SKM-1 treated with dmso at 0.1 percent for 144 hours (cell line): ENCODE data around the gene ATL1.
"Not testable (repeated sequence)": the region's sequence is repeated elsewhere in the genome, so short reads cannot be mapped to it uniquely, and the experiment has no call there.

Experiments
- DNase-seq: peaks from one replicate; lab custom pipeline; 2025; ENCODE audit not compliant: unreplicated experiment; lab: John Stamatoyannopoulos, UW

The ATL1 gene

DNA sequence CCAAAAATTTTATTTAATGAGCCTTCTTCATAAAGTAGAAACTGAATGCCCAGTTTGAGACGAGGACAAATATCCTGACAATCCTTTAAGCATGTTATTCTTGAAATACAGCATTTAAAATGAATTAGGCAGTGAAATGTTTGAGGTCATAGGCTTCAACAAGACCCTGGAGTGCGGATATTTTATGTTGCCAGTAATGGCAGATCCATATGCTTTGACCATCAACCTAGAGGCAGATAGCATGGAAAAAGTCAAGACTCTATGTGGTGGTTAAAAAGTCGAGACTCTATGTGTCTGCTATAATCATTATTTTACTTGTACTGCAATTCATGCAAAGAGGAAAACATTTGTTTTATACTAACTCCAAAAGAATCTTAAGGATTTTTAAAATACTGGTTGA is 25.5 kb upstream of the ATL1 start:
- DNase-seq: no peak

DNA sequence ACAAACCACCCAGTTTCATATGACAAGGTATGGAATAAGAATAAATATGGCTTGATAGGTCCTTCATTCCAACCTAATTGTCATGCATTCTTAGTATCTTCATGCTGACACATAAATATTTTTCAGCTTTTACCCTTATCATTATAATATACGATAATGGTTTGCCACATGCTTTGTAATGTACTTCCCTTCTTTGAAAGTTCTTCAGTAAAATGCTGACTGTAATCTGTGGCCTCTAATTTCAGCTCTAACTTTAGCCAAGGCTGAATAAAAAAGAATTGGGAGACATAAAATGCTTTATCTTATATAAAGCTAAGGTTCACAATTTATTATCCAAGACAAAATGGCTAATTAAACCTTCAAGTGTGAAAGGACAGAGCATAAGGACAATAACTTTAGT is 24.9 kb upstream of the ATL1 start:
- no peak for DNase-seq

DNA sequence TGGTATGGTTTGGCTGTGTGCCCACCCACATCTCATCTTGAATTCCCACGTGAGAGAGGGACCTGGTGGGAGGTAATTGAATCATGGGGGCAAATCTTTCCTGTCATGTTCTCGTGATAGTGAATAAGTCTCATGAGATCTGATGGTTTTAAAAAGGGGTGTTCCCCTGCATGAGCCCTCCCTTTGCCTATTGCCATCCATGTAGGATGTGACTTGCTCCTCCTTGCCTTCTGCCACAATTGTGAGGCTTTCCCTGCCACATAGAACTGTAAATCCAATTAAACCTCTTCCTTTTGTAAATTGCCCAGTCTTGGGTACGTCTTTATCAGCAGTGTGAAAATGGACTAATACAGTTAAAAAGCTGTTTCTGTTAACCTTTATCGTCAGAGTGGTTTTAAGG is 21.9 kb upstream of the ATL1 start:
- DNase-seq: not testable (repeated sequence)

DNA sequence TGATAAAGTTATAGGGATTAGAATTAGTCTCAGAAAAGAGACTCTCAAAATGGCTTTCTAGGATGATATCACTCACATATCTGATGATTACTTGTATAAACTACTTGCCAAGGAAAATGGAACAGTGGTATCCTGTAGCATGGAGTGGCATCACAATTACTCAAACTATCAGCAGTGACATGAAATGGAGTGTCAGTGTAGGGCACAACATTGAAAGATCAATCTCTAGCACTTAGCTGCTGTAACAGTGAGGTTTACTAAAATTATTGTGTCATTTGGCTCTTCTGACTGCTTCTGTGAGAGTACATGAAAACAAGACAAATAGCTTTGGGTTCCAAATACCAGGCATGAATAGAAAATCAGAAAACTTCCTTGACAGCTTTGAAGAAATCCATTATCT is 20.9 kb upstream of the ATL1 start:
- no peak for DNase-seq

DNA sequence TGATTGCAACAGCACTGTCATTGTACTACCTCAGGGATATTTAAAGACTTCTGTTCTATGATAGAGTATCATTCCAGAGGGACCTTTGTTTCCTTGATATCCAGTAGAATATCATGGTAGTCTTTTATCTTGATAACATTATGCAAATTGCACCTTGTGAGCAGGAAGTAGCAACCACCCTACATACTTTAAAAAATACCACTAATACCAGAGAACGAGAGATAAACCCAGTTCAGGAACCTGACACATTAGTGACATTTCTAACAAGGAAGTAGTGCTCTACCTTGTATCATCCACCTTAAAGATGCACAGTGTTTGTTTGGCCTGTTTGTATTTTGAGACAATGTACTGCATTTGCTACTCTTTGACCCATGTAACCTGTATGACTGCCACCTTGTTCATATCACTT is 18.8 kb upstream of the ATL1 start:
- no peak for DNase-seq

DNA sequence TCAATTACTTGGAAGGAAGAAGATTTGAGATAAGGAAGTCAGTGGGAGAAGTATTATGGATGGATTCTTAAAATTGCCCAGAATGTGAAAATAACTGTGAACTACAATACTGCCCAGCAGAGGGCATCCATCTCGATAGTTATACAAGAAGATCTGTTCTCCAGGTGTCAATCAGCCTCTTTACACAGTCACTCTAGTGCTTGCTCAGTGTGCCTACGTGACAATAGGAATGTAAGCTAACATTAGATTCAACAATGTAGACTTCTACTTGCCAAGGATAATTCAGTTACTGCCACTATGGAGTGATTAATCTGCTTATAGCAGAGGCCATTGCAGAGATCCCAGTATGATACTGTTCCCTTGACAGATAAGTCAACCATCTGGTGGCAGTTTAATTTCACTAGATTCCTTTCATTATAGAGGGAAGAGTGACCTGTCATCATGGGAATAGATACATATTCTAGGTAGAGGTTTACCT is 17.0 kb upstream of the ATL1 start:
- no peak for DNase-seq

DNA sequence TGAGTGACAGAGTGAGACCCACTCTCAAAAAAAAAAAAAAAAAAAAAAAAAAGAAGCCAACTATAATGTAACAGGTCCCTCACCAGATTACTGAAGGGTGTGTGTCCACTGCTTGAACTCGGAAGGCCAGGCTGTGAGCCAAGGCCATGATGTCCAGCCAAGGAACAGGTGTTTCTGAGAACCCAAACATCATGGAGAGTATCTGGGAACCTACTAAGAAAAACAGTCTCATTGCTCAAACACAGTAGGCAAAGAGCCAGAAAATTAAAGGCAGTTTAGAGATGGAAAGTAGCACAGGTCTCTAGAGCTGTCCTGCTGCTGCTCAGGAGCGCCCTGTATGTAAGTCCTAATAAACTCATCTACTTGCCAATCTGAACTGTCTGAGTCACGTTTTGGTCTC is 15.0 kb upstream of the ATL1 start:
- DNase-seq: no peak

DNA sequence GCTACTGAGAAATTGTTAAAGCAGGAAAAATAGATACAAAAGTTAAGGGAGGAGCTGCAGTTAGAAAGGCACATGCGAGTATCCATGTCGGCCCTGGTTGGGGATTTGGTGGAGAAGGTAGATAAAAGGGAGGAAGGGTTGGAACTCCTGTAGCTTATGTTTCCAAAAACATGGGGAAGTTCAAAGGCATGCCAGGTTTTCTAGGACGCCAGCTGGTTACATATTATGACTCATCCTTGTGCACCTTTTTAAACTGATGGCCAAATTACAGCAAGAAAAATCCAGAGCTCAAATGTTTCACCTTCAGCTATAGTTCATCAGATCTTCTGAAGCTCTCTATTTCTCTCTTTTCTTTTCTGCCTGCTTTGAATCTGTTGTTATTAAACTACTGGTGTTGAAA is 14.3 kb upstream of the ATL1 start:
- DNase-seq: no peak

DNA sequence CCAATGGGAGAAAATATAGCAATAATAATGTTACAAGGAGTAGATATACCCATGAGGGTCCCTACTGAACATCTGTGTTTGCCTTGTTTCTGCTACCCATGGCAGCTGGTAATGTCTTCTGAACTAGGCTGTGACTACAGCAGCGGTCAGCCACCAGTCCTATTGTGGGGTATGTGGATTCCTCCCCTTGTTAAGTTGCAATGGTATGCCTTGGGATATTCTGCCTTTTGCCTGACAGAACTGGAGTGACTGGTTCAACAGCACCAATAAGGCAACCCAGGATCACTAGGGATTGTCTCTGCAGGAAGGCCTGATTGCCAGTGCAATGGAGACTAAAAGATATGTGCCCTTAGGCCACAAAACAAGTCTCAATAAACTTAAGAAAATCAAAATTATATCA is 9.7 kb upstream of the ATL1 start:
- no peak for DNase-seq

DNA sequence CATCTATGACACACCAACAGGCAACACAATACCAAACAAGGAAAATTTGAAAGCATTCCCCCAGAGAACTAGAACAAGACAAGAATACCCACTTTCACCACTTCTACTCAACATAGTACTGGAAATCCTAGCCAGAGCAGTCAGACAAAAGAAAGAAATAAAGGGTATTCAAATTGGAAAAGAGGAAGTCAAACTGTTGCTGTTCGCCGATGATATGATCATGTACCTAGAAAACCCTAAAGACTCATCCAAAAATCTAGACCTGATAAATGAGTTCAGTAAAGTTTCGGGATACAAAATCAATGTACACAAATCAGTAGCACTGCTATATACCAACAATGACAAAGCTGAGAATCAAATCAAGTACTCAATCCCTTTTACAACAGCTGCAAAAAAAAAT is 8.1 kb upstream of the ATL1 start:
- no peak for DNase-seq

DNA sequence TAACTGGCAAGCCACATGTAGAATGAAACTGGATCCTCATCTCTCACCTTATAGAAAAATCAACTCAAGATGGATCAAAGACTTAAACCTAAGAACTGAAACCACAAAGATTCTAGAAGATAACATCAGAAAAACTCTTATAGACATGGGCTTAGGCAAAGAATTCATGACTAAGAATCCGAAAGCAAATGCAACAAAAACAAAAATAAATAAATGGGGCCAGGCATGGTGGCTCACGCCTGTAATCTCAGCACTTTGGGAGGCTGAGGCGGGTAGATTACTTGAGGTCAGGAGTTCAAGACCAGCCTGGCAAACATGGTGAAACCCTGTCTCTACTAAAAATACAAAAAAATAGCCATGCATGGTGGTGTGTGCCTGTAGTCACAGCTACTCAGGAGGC is 7.1 kb upstream of the ATL1 start:
- DNase-seq: not testable (repeated sequence)

DNA sequence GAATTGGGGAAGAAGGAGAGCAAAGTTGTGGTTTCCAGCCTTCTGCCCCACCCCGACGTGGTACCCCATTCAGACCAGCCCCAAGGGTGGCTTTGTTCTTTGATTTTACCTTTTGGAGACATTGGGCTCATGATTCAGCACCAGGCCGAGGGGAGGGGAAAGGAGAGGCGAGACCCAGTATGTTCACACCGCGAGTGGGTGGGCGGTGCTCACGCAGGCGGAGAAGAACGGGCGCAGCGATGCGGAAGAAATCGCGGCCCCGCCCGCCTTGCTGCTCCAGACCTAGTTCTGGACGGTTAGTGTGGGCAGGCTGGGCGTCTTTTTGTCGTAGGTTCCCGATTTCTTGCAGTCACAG is 963 bp downstream of the ATL1 start:
- no peak for DNase-seq

DNA sequence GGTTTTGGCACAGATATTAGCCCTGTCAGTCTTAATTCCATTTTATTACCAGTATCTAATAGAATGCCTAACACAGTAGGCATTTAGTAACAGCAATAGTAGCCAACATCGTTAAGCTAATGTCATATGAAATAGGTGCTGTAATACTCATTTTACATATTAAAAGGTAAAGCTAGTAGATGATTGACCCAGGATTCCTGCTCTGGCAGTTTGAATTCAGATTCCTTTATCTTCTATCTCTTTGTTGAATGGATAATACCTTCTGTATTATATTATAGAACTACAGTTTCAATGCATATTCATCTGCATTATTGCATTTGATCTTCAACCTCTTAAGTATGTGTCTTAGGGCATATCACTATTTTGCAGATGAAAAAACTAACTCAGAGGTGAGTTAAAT is 2.9 kb downstream of the ATL1 start:
- no peak for DNase-seq

DNA sequence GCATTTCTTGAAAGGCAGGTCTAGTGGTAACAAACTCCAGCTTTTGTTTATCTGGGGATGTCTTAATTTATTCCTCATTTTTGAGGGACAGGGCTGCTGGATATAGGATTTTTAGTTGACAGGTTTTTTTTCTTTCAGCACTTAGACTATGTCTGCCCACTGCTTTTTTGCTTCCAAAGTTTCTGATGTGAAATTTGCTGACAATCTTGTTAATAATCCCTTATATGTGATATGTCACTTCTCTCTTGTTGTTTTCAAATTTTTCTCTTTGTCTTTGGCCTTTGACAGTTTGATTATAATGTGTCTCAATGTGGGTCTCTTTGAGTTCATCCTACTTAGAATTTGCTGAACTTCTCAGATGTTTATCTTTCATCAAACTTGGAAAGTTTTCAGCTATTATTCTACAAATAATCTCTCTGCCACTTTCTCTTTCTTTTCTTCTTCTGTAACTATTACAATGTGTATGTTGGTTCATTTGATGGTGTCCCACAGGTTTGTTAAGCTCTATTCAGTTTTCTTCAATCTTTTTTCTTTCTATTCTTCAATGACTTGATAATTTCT is 9.8 kb downstream of the ATL1 start:
- DNase-seq: no peak

DNA sequence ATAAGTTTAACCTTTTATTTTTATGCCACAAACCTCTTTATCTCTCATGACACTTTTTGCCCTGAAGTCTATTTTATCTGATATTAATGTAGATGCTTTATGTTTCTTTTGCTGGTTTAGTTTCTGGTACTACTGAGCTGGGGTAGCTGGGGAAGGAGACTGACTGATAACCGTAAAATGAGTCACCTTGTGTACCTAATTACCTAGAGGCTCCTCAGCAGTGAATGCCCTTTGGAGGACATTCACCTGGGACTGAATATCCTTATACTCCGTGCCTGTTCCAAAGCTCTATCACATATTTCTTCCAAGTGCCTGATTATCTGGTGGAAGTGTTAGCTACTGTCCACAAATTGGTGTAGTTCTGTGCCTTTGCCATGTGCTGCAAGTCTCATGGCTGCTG is 13.9 kb downstream of the ATL1 start:
- DNase-seq: no peak

DNA sequence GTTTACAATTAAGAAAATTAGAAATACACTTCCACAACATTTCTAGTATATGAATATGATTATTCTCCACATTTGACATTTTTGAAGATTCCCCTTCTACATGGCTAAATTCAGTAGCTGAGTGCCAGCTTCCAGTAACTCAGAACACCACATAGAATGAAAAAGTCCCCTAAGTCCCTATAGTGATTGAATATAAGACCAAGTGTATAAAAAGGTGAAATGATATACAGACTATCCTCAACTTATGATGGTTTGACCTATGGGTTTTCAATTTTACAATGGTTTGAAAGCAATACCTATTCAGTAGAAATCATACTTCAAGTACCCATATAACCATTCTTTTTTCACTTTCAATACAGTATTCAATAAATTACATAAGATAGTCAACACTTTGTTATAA is 15.8 kb downstream of the ATL1 start:
- DNase-seq: no peak

DNA sequence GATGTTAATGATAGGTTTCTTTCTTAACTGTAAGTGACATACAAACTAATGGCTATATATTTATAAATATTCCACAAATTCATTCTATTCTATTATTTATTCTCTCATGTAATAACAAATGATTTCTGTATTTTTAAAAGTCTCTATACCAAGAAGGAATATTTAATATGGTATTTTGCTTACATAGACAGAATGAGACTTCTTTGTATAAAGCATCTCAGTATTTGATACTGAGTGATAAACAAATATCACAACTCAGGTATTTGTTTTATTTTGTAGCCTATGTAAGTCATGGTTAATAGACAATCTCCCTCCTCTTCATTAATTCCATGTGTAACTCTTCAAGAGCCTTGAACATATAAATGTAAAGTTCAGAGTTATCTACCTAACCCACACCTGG is 18.0 kb downstream of the ATL1 start:
- no peak for DNase-seq

DNA sequence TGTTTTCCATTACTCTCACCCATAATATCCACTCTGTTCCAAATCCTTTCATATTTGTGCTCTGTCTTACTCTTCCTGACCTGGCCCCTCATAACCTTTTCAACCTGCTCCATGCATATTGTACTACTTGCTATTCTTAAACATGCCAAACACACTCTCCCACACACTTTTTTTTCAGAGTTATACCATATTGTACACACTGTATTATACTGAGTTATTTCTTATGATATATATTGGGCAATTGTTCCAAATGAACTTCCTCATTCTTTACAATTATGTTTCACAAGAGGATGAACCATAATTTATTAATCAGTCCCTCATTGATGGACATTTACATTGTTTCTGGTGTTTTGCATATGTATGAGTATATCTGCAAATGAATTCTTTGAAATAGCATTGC is 18.5 kb downstream of the ATL1 start:
- DNase-seq: no peak

DNA sequence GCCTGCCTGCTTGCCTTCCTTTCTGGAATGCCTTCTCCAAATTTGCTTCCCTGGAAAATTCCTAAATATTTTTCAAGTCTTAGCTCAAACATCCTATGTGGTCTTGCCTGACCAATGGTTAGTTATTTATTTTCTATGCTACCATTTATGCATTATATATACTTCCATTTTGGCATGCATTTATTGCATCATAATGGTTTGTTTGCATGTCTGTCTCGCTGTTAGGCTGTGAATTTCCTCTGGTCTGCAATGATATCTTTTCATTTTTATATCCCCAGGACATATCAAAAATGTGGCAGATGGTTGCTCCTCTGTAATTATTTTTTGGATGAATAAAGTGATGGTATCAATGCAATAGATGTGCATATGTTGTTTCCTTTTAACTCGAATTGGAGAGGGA is 30.5 kb downstream of the ATL1 start:
- no peak for DNase-seq

DNA sequence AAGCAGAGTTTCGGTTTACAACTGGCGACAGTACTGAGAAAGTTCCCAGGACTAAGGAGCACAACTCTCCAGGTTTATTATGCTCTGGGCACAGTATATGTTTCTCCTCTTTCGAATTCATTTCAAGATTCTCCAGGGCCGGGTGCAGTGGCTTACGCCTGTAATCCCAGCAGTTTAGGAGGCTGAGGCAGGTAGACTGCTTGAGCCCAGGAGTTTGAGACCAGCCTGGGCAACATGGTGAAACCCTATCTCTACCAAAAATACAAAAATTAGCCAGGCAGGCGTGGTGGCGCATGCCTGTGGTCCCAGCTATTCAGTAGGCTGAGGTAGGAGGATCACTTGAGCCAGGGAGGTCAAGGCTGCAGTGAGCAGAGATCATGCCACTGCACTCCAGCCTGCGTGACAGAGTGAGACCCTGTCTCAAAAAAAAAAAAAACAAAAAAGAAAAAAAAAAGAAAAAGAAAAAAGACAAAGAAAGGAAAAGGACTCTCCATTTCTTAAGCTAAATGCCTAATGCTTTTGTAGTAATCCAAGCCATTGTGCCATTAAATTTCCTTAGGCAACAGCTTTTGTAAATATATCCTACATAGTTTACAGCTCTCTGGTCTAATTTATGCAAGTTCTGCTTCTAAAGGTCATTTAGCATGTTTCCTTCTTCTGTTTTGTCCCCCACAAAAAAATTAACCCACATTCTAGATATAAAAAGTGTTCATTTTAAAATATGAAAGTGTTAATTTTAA is 34.8 kb downstream of the ATL1 start:
- DNase-seq: no peak

DNA sequence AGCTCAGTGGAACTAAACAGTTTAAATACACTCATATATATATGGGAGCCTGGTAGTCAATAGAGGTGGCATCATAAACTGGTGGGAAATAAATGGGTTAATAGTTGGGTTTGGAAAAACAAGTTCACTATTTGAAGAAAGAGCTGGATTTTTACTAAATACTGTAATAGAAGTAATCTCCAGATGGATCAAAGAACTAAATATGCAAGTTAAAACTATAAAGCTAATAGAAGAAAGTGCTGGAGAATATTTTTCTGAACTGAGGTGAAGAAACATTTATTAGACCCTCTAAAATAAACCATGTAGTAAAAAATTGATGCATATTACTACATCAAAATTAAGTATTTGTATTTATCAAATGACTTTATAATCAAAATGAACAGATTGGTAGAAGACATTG is 38.8 kb downstream of the ATL1 start:
- no peak for DNase-seq

DNA sequence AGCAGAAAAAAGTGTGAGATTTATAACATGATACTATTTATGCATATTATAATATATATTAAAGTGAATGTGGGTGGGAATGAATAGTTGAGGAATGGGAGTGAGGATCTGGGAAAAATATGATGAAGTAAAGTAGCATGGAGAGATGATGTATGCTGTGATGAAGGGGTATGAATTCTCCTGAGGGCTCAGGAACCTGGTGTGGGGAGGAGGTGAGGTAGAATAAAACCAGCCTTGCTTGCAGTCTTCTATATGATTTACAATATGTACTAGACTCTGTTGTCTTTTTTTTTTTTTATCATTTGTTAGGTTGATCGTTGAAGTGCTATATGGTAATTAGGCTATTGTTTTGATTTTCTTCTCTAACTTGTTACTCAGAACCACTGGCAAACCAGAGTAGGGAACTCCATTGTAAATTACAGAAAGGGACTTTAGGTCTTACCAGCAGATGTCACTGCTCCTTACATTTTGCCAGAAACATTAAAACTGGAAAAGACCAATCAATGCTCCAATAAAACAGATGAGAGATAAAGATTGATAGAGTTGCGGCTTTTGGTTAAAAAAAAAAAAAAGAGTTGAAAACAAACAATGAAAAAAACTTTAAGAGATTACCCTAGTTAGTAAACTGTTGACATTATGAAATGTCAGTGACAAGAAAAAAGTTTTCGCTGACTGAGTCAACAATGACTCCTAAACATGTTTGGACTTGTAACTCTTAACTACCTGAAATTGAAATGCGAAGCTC is 39.9 kb downstream of the ATL1 start:
- no peak for DNase-seq

DNA sequence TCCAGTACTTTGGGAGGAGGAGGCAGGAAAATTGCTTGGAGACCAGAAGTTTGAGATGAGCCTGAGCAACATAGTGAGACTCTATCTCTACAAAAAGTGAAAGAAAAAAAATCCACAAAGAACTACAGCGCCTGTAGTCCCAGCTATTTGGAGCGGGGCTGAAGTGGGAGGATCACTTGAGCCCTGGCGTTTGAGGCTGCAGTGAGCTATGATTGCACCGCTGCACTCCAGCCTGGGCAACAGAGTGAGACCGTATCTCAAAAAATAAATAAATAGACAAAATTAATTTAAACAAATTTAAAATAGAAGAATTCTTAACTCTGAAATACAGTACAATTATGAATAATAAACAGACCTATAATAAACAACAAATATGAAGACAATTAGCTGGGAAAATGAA is 40.9 kb downstream of the ATL1 start:
- no peak for DNase-seq
